Left forelimb (tissue), 1 donor: Measurements from ENCODE around the gene FBXL2.
"Not testable (repeated sequence)": the region's sequence is repeated elsewhere in the genome, so short reads cannot be mapped to it uniquely, and the experiment has no call there.

Source experiments
- DNase-seq: peaks from one replicate; pipeline ENCODE4 v3.0.0-alpha.2; 2018; ENCODE audit warnings: low spot score

Gene FBXL2

DNA sequence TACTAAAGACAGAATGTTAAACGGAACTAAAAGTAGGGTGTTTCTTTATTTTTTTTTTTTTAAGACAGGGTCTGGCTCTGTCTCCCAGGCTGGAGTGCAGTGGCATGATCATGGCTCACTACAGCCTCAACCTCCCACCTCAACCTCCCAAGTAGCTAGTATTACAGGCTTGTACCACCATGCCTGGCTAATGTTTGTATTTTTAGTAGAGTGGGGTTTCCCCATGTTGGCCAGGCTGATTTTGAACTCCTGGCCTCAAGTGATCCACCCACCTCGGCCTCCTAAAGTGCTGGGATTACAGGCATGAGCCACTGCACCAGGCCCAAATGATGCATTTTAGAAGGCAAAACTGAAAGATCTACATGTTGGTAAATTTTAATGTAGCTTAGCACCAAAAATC lies 152.1 kb downstream of the FBXL2 start:
- not testable (repeated sequence) for DNase-seq

DNA sequence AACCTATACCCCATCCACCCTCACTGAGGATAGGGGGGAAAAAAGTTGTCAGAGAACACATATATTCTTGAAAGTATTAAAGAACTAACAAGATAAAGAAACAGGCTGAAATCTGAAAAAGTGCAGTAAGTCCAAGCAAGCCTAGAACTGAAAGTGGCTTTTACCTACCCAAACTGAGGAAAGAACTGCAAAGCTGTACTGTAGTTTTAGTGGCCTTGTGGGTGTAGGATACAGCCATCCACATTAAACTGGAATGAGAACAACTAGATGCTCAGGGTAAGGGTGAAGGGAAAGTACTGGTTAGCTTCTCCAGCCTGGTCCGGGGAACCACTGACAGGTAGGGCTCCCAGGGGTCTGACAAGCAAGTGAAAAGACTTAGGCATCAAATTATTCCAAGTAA lies 152.8 kb downstream of the FBXL2 start:
- no peak for DNase-seq

DNA sequence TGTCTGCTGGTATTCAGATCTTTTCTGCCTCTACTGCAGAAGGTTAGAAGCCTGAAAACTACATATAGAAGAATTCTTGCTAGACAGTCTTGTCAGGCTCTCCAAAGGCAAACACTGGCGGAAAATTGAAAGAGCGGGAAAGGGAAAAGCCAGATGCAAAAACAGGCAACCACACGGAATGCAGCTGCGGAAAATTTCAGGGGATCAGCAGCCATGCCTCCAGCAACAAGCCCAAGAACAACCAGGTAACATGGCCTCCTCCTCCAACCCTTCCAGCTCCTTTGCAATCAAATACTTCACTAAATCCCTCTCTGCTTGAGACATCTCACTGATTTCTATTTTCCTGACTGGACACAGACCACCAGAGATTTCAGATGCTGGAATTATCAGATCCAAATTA lies 153.3 kb downstream of the FBXL2 start:
- DNase-seq: no peak

DNA sequence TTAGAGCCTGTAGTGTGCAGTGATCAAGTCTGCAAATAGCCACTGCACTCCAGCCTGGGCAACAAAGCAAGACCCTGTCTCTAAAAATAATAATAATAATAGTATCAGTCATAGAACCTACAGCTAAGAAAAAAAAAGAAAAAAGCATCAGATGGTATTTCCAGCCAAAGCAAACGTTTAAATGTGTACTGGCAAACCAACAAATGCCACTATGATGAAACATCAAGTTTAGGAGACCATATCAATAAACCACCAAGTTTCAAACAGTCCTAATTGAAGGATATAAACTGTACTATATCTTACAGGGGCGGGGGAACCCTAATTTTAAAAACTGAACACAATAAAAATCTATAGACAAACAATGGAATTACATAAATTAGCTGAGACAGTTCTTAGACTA lies 156.6 kb downstream of the FBXL2 start:
- no peak for DNase-seq
